Lung (tissue), 12 donors: ENCODE results near the gene EVX1. TPM values are rescaled to one million over a fixed set of nuclear protein-coding genes. Genes with fewer than 3 reads are reported as not detected.

Source experiments
- ATAC-seq: fragments of 200-7000 bp; cut with Tn5 transposase; one replicate; pipeline ENCODE4 v1.9.1; 2020; ENCODE audit warnings: moderate number of reproducible peaks; ENCODE audit not compliant: insufficient read depth, low FRiP score
- DNase-seq, 3 donors: peaks; one replicate each; pipeline ENCODE4 v3.0.0-alpha.2; 2013 to 2017
- H3K27ac ChIP-seq, 2 donors: one replicate each; pipeline ENCODE4 v1.5.1; 2013; ENCODE audit warnings: mild to moderate bottlenecking in 2 of 2, moderate library complexity in 2 of 2, control low read depth in 1 of 2, inconsistent platforms in 1 of 2, low read depth in 1 of 2, low read length in 1 of 2
- H3K27me3 ChIP-seq, 3 donors: one replicate each; pipeline ENCODE4 v1.5.1; 2013; ENCODE audit warnings: low read length in 2 of 3; ENCODE audit not compliant: control insufficient read depth in 3 of 3, insufficient read depth in 3 of 3
- H3K36me3 ChIP-seq, 4 donors: one replicate each; pipeline ENCODE4 v1.5.1; 2013; ENCODE audit warnings: low read length in 4 of 4, mild to moderate bottlenecking in 1 of 4, moderate library complexity in 1 of 4; ENCODE audit not compliant: control insufficient read depth in 4 of 4, insufficient read depth in 4 of 4
- H3K4me1 ChIP-seq, 5 donors: one replicate each; pipeline ENCODE4 v1.5.1; 2013; ENCODE audit warnings: low read length in 5 of 5, mild to moderate bottlenecking in 2 of 5, moderate library complexity in 1 of 5; ENCODE audit not compliant: control insufficient read depth in 5 of 5, insufficient read depth in 5 of 5
- H3K4me3 ChIP-seq: one replicate; pipeline ENCODE4 v1.5.1; 2013; ENCODE audit warnings: mild to moderate bottlenecking, control low read depth, moderate library complexity
- H3K9ac ChIP-seq, 2 donors: one replicate each; pipeline ENCODE4 v1.5.1; 2013; ENCODE audit warnings: low read length in 2 of 2, control low read depth in 1 of 2; ENCODE audit not compliant: insufficient read depth in 1 of 2
- H3K9me3 ChIP-seq, 4 donors: one replicate each; pipeline ENCODE4 v1.5.1; 2013; ENCODE audit warnings: low read length in 3 of 4, mild to moderate bottlenecking in 1 of 4, moderate library complexity in 1 of 4; ENCODE audit not compliant: control insufficient read depth in 4 of 4, insufficient read depth in 3 of 4
- CTCF ChIP-seq: IDR thresholded peaks from 2 replicates; pipeline ENCODE4 v1.5.1; 2012; ENCODE audit warnings: mild to moderate bottlenecking; ENCODE audit errors: control extremely low read depth, extremely low read depth
- WGBS, 2 donors: extraction: QIAGEN DNeasy Blood & Tissue Kit; methylation state at CpG; one replicate each; pipeline ENCODE4 v1.1.7; 2013; 5-methylcytosine and 5-hydroxymethylcytosine counted together
- polyA plus RNA-seq, 2 donors: library from polyadenylated mRNA; stranded (reverse); fragments of 200-250 nt; gene quantifications; one replicate each; pipeline ENCODE4 v1.2.1, GENCODE V29; 2013
- total RNA-seq, 2 donors: library from RNA; depleted of rRNA in 1 of 2; stranded (reverse); fragments of >200 nt in 1 of 2; gene quantifications; one replicate each; pipeline ENCODE4 v1.2.1, GENCODE V29; 2014 to 2021
- donor health status: control.
- donor health status: control.
- donor health status: Bipolar disorder and iron deficiency.
- donor health status: healthy.
- donor health status: DM: yes; HTN: yes; CAD: no.

Gene EVX1
- total and polyA plus RNA-seq, 4 donors = not detected

GRCh38 chr7:27251136-27251651 is 8.6 kb downstream of the EVX1 start:
- no peak overlapping the region for H3K4me3 ChIP-seq
- H3K27me3 ChIP-seq = peaks cover 20 to 88% (median 78%) of the 10 kb centered on the region in 3 donors
- WGBS, 2 donors = 4 to 10% methylated on average over 25 to 29 of the region's 29 CpGs

GRCh38 chr7:27251652-27252590 is 9.3 kb downstream of the EVX1 start:
- Histone ChIP-seq H3K4me3 (no peak overlapping the region), H3K9me3 (peaks cover 0 to 9% (median 0%) of the 10 kb centered on the region in 4 donors), H3K27me3 (peaks cover 20 to 89% (median 72%) of the 10 kb centered on the region in 3 donors), H3K9ac (no peak overlapping the region), H3K27ac (no peak overlapping the region), H3K4me1 (peaks cover 0 to 19% (median 0%) of the 10 kb centered on the region in 5 donors), H3K36me3 (no peaks in the 10 kb centered on the region)
- peak; percentile 15 for ATAC-seq
- peak; percentile 36 to 42 (median 41) for DNase-seq
- TF ChIP-seq CTCF = no peak
- 3 to 9% methylated on average over 72 of the region's 72 CpGs for WGBS, 2 donors

More at GRCh38 chr7:27251136-27251651, 8.6 kb downstream of the EVX1 start:
- ATAC-seq (no peak), DNase-seq (peak in 2 of 3 donors; percentile 17 to 46)
- no peak overlapping the region for H3K27ac ChIP-seq
- H3K36me3 ChIP-seq = no peaks in the 10 kb centered on the region
- peaks cover 0 to 21% (median 0%) of the 10 kb centered on the region in 5 donors for H3K4me1 ChIP-seq
- no peak for TF ChIP-seq CTCF
- no peak overlapping the region for H3K9ac ChIP-seq
- H3K9me3 ChIP-seq = peaks cover 0 to 11% (median 0%) of the 10 kb centered on the region in 4 donors

GRCh38 chr7:27254625-27255024 is 12.0 kb downstream of the EVX1 start:
- TF ChIP-seq CTCF = no peak
- no peak overlapping the region for H3K27ac ChIP-seq
- no peaks in the 10 kb centered on the region for H3K36me3 ChIP-seq
- 76 to 80% methylated on average over 1 of the region's 1 CpG for WGBS, 2 donors
- ATAC-seq (no peak), DNase-seq (no peak)
- H3K9me3 ChIP-seq = peaks cover 0 to 5% (median 0%) of the 10 kb centered on the region in 4 donors
- no peak overlapping the region for H3K4me3 ChIP-seq
- peaks cover 14 to 66% (median 45%) of the 10 kb centered on the region in 3 donors for H3K27me3 ChIP-seq
- no peak overlapping the region for H3K9ac ChIP-seq
- H3K4me1 ChIP-seq = peaks cover 0 to 19% (median 0%) of the 10 kb centered on the region in 5 donors
